Caco-2 (cell line): ENCODE results near the gene RPL15. TPM values are rescaled to one million over a fixed set of nuclear protein-coding genes. Genes with fewer than 3 reads are reported as not detected.

ENCODE experiments used
- BruUV-seq: library from RNA; stranded (reverse); fragments of 400-500 nt; replicated peaks from 2 replicates; lab custom pipeline; 2021; lab: Mats Ljungman, UMichigan
- CTCF ChIA-PET: fragments of 300-600 bp; sonication (Branson Sonifier 250); formaldehyde crosslinking; loops from one replicate; lab custom pipeline; 2022; ENCODE audit warnings: antibody characterized with exemption; lab: Charles Lee
- POLR2A ChIA-PET: fragments of 300-600 bp; sonication (Branson Sonifier 250); formaldehyde crosslinking; loops from one replicate; lab custom pipeline; 2022; ENCODE audit warnings: antibody characterized with exemption; lab: Charles Lee
- DNase-seq, 2 experiments: peaks; one replicate each; pipeline versions ENCODE4 v3.0.0 to v3.0.0-alpha.2; 2020 to 2022
- H3K27me3 ChIP-seq: replicated peaks from 2 replicates; pipeline ENCODE4 v1.6.0; 2011; ENCODE audit warnings: low read length; ENCODE audit not compliant: control insufficient read depth, insufficient read depth
- H3K36me3 ChIP-seq: 2 replicates; pipeline ENCODE4 v1.5.1; 2011; ENCODE audit warnings: low read length; ENCODE audit not compliant: control insufficient read depth, insufficient read depth
- H3K4me1 ChIP-seq: fragments of 250-450 bp; sonication (Bioruptor Pico); 2 replicates; pipeline ENCODE4 v1.5.1; 2020; ENCODE audit warnings: mild to moderate bottlenecking
- H3K4me3 ChIP-seq: 2 replicates; pipeline ENCODE4 v1.5.1; 2011; ENCODE audit warnings: low read depth, mild to moderate bottlenecking, control low read depth, low read length
- H3K9me3 ChIP-seq: fragments of 250-450 bp; sonication (Bioruptor Pico); 2 replicates; pipeline ENCODE4 v1.5.1; 2020; ENCODE audit warnings: mild to moderate bottlenecking, moderate library complexity
- H3K27ac Mint-ChIP-seq: one replicate; pipeline ENCODE4 v1.8.0; 2022; ENCODE audit warnings: mixed read lengths; ENCODE audit not compliant: unreplicated experiment
- H3K27me3 Mint-ChIP-seq: one replicate; pipeline ENCODE4 v1.8.0; 2022; ENCODE audit warnings: mixed read lengths; ENCODE audit not compliant: insufficient read depth, unreplicated experiment
- H3K36me3 Mint-ChIP-seq: one replicate; pipeline ENCODE4 v1.8.0; 2022; ENCODE audit warnings: mild to moderate bottlenecking, mixed read lengths; ENCODE audit not compliant: insufficient read depth, unreplicated experiment
- H3K4me1 Mint-ChIP-seq: one replicate; pipeline ENCODE4 v1.8.0; 2022; ENCODE audit warnings: low read depth, mixed read lengths; ENCODE audit not compliant: unreplicated experiment
- H3K4me3 Mint-ChIP-seq: one replicate; pipeline ENCODE4 v1.8.0; 2022; ENCODE audit warnings: mild to moderate bottlenecking, moderate library complexity, mixed read lengths; ENCODE audit not compliant: unreplicated experiment
- H3K9me3 Mint-ChIP-seq: one replicate; pipeline ENCODE4 v1.8.0; 2022; ENCODE audit warnings: mixed read lengths; ENCODE audit not compliant: unreplicated experiment
- CTCF ChIP-seq, 2 experiments: fragments of 200-600 bp in 1 of 2; IDR thresholded peaks; 1 replicate in 1 of 2; 2 replicates in 1 of 2; pipeline versions ENCODE4 v1.5.1 to v1.8.0; 2011 to 2022; ENCODE audit warnings: antibody characterized with exemption in 1 of 2, control low read depth in 1 of 2, inconsistent platforms in 1 of 2, low read depth in 1 of 2, low read length in 1 of 2, mild to moderate bottlenecking in 1 of 2, moderate library complexity in 1 of 2; ENCODE audit not compliant: insufficient read depth in 1 of 2, severe bottlenecking in 1 of 2, unreplicated experiment in 1 of 2
- intact Hi-C: fragments of 100-400 bp; cut with micrococcal nuclease; formaldehyde crosslinking; loops from one replicate; pipeline ENCODE4 v1.10.0; 2022; ENCODE audit not compliant: unreplicated experiment
- total RNA-seq: library from RNA; stranded (reverse); gene quantifications from 2 replicates; pipeline ENCODE4 v1.2.3, GENCODE V29; 2022

RPL15 gene
- total RNA-seq, 1 experiment from 2014 or later: 1,698 TPM

- Histone ChIP-seq H3K27me3 (no peaks in the 10 kb centered on the region), H3K9me3 (no peaks in the 10 kb centered on the region), H3K4me3 (no peak overlapping the region), H3K36me3 (no peaks in the 10 kb centered on the region), H3K4me1 (no peaks in the 10 kb centered on the region)
- H3K9me3 Mint-ChIP-seq: no peaks in the 10 kb centered on the region
- BruUV-seq: no TSS peak
- H3K4me3 Mint-ChIP-seq: no peak overlapping the region
- no peaks in the 10 kb centered on the region for H3K4me1 Mint-ChIP-seq
- no peaks in the 10 kb centered on the region for H3K27me3 Mint-ChIP-seq
- DNase-seq: no peak
- H3K36me3 Mint-ChIP-seq: peaks cover 15% of the 10 kb centered on the region
- TF ChIP-seq CTCF (IDR thresholded peaks at IDR 0.05; ENCODE audit: insufficient read depth in 1 of 2, low read depth in 1 of 2, low read length in 1 of 2, severe bottlenecking in 1 of 2, unreplicated experiment in 1 of 2): no peak
- intact Hi-C loops: no loop called here
- ChIA-PET CTCF (no interaction called here), POLR2A (no interaction called here)
- H3K27ac Mint-ChIP-seq: no peak overlapping the region
Measured at GRCh38 chr3:23876923-23877322, 40.0 kb upstream of the RPL15 start.

- H3K4me1 ChIP-seq: no peaks in the 10 kb centered on the region
- no TSS peak for BruUV-seq
- no peaks in the 10 kb centered on the region for H3K4me1 Mint-ChIP-seq
- H3K27me3 Mint-ChIP-seq: no peaks in the 10 kb centered on the region
- H3K4me3 Mint-ChIP-seq: no peak overlapping the region
- H3K4me3 ChIP-seq: no peak overlapping the region
- no peak overlapping the region for H3K27ac Mint-ChIP-seq
- H3K36me3 Mint-ChIP-seq: peaks cover 19% of the 10 kb centered on the region
- no peaks in the 10 kb centered on the region for H3K9me3 ChIP-seq
- no peaks in the 10 kb centered on the region for H3K27me3 ChIP-seq
- DNase-seq: no peak
- POLR2A ChIA-PET: no interaction called here
- CTCF ChIA-PET: no interaction called here
- intact Hi-C loops: no loop called here
- H3K36me3 ChIP-seq: no peaks in the 10 kb centered on the region
- no peaks in the 10 kb centered on the region for H3K9me3 Mint-ChIP-seq
- no peak for TF ChIP-seq CTCF (IDR thresholded peaks at IDR 0.05; ENCODE audit: insufficient read depth in 1 of 2, low read depth in 1 of 2, low read length in 1 of 2, severe bottlenecking in 1 of 2, unreplicated experiment in 1 of 2)
Measured at GRCh38 chr3:23877329-23877980, 39.5 kb upstream of the RPL15 start.

GRCh38 chr3:23879485-23879884 lies 37.4 kb upstream of the RPL15 start:
- H3K36me3 ChIP-seq: no peaks in the 10 kb centered on the region
- no peaks in the 10 kb centered on the region for H3K4me1 ChIP-seq
- H3K27me3 Mint-ChIP-seq: no peaks in the 10 kb centered on the region
- ChIA-PET POLR2A (no interaction called here), CTCF (no interaction called here)
- no peaks in the 10 kb centered on the region for H3K9me3 ChIP-seq
- no TSS peak for BruUV-seq
- TF ChIP-seq CTCF (IDR thresholded peaks at IDR 0.05; ENCODE audit: insufficient read depth in 1 of 2, low read depth in 1 of 2, low read length in 1 of 2, severe bottlenecking in 1 of 2, unreplicated experiment in 1 of 2): no peak
- no peak overlapping the region for H3K4me3 ChIP-seq
- no peaks in the 10 kb centered on the region for H3K27me3 ChIP-seq
- H3K27ac Mint-ChIP-seq: no peak overlapping the region
- H3K36me3 Mint-ChIP-seq: peaks cover 19% of the 10 kb centered on the region
- H3K4me3 Mint-ChIP-seq: no peak overlapping the region
- H3K4me1 Mint-ChIP-seq: no peaks in the 10 kb centered on the region
- no peak for DNase-seq
- no peaks in the 10 kb centered on the region for H3K9me3 Mint-ChIP-seq
- intact Hi-C loops: no loop called here
